ENCODE results near the gene TBRG4.

TBRG4 gene

GRCh38 chr7:45103958-45104843 lies 7.3 kb downstream of the TBRG4 start:
- peaks cover 98% of the 10 kb centered on the region for H3K36me3 ChIP-seq (ENCODE audit: low read depth)
- no peaks in the 10 kb centered on the region for H3K27me3 ChIP-seq (ENCODE audit: insufficient read depth, poor library complexity, severe bottlenecking)
- no peak for DNase-seq (ENCODE audit: low spot score)
- H3K4me3 ChIP-seq (ENCODE audit: severe bottlenecking), result no peak overlapping the region
- H3K27ac ChIP-seq (ENCODE audit: poor library complexity, severe bottlenecking), result no peak overlapping the region
- H3K4me1 ChIP-seq (ENCODE audit: insufficient read depth, poor library complexity, severe bottlenecking), result no peaks in the 10 kb centered on the region
- no peak for ATAC-seq (ENCODE audit: low read depth)
- no peaks in the 10 kb centered on the region for H3K9me3 ChIP-seq (ENCODE audit: severe bottlenecking)
- TF ChIP-seq, protein P1, sequence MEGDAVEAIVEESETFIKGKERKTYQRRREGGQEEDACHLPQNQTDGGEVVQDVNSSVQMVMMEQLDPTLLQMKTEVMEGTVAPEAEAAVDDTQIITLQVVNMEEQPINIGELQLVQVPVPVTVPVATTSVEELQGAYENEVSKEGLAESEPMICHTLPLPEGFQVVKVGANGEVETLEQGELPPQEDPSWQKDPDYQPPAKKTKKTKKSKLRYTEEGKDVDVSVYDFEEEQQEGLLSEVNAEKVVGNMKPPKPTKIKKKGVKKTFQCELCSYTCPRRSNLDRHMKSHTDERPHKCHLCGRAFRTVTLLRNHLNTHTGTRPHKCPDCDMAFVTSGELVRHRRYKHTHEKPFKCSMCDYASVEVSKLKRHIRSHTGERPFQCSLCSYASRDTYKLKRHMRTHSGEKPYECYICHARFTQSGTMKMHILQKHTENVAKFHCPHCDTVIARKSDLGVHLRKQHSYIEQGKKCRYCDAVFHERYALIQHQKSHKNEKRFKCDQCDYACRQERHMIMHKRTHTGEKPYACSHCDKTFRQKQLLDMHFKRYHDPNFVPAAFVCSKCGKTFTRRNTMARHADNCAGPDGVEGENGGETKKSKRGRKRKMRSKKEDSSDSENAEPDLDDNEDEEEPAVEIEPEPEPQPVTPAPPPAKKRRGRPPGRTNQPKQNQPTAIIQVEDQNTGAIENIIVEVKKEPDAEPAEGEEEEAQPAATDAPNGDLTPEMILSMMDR (IDR thresholded peaks at IDR 0.05; ENCODE audit: poor library complexity, severe bottlenecking), result no peak

DNA sequence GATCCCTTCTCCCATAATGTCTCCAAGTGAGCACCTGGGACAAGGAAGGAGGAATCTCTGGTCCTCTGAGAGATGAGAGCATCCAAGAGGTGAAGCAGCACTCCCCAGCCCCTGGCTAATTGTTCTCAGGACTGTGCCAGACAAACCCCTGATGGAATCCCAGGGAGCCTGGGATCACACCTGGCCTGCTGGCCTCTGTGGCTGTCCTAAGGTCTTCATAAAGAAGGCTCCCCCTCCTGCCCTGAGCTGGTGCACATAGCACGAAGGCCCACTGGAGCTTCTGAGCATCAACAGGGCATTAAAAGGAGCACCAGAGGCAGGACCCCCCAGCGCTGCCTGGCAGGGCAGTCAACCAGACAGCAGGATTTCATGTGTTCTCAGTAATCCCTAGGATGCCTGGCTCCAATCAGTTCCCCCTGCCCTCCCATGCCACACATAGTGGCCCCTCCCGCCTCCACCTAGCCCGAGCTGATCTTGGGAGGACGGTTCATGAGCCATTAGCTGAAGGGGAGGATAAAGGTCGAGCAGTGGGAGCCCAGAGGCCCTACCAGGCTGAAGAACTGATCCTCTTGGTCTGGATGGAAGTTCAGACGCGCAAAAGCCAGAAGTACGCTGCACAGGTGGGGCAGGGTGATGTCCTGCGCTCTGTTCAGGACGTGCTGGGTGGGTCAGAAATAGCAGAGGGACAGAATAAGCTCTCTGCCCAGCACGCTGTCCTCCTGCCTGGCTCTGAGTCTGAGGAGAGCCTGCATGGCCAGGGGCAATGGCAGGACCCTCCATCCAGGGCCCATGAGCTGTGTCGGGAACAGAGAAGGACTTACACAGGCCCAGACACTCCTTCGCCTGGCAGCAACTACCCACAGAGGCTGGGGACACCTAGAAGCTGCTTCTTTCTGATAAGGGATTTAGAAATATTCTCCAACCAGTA lies 8.4 kb downstream of the TBRG4 start:
- peaks cover 97% of the 10 kb centered on the region for H3K36me3 ChIP-seq (ENCODE audit: low read depth)
- H3K4me3 ChIP-seq (ENCODE audit: severe bottlenecking), result no peak overlapping the region
- ATAC-seq (ENCODE audit: low read depth), result no peak
- H3K27me3 ChIP-seq (ENCODE audit: insufficient read depth, poor library complexity, severe bottlenecking), result no peaks in the 10 kb centered on the region
- H3K27ac ChIP-seq (ENCODE audit: poor library complexity, severe bottlenecking), result no peak overlapping the region
- no peaks in the 10 kb centered on the region for H3K4me1 ChIP-seq (ENCODE audit: insufficient read depth, poor library complexity, severe bottlenecking)
- DNase-seq (ENCODE audit: low spot score), result no peak
- H3K9me3 ChIP-seq (ENCODE audit: severe bottlenecking), result no peaks in the 10 kb centered on the region
- TF ChIP-seq, protein P1 (IDR thresholded peaks at IDR 0.05; ENCODE audit: poor library complexity, severe bottlenecking), result no peak

GRCh38 chr7:45101748-45102147 lies 9.7 kb downstream of the TBRG4 start:
- DNase-seq (ENCODE audit: low spot score) (no peak), ATAC-seq (ENCODE audit: low read depth) (no peak)
- no peaks in the 10 kb centered on the region for H3K27me3 ChIP-seq (ENCODE audit: insufficient read depth, poor library complexity, severe bottlenecking)
- peaks cover 84% of the 10 kb centered on the region for H3K36me3 ChIP-seq (ENCODE audit: low read depth)
- no peak overlapping the region for H3K27ac ChIP-seq (ENCODE audit: poor library complexity, severe bottlenecking)
- H3K4me3 ChIP-seq (ENCODE audit: severe bottlenecking), result no peak overlapping the region
- H3K9me3 ChIP-seq (ENCODE audit: severe bottlenecking), result no peaks in the 10 kb centered on the region
- TF ChIP-seq, protein P1 (IDR thresholded peaks at IDR 0.05; ENCODE audit: poor library complexity, severe bottlenecking), result no peak
- no peaks in the 10 kb centered on the region for H3K4me1 ChIP-seq (ENCODE audit: insufficient read depth, poor library complexity, severe bottlenecking)

- TF ChIP-seq, protein P1 (IDR thresholded peaks at IDR 0.05; ENCODE audit: poor library complexity, severe bottlenecking), result no peak
Measured at GRCh38 chr7:45100761-45101480, 10.6 kb downstream of the TBRG4 start.

More at GRCh38 chr7:45100761-45101480, 10.6 kb downstream of the TBRG4 start:
- Histone ChIP-seq H3K36me3 (ENCODE audit: low read depth) (peaks cover 76% of the 10 kb centered on the region), H3K9me3 (ENCODE audit: severe bottlenecking) (no peaks in the 10 kb centered on the region), H3K4me1 (ENCODE audit: insufficient read depth, poor library complexity, severe bottlenecking) (no peaks in the 10 kb centered on the region), H3K27ac (ENCODE audit: poor library complexity, severe bottlenecking) (no peak overlapping the region), H3K27me3 (ENCODE audit: insufficient read depth, poor library complexity, severe bottlenecking) (no peaks in the 10 kb centered on the region), H3K4me3 (ENCODE audit: severe bottlenecking) (no peak overlapping the region)
- DNase-seq (ENCODE audit: low spot score) (no peak), ATAC-seq (ENCODE audit: low read depth) (no peak)

All from RWPE2 (cell line).